GM21717 (cell line): Measurements from ENCODE around the gene ACTR6.
"Not testable (repeated sequence)": the region's sequence is repeated elsewhere in the genome, so short reads cannot be mapped to it uniquely, and the experiment has no call there.

Source experiments
- ATAC-seq: cut with Tn5 transposase; IDR thresholded peaks from one replicate; pipeline ENCODE4 v1.9.1; 2021; ENCODE audit warnings: mild to moderate bottlenecking, moderate library complexity; ENCODE audit not compliant: unreplicated experiment

The ACTR6 gene

GRCh38 chr12:100200463-100201181 lies at the start of gene ACTR6:
Gene ACTR6, plus strand, starts transcription at chr12:100200815. Its CDS starts 37 bp downstream, at chr12:100200852.
- ATAC-seq: peak; percentile 91

GRCh38 chr12:100151769-100152168 lies 48.8 kb upstream of the ACTR6 start:
- no peak for ATAC-seq

- ATAC-seq: no peak
Measured at GRCh38 chr12:100153131-100153530, 47.5 kb upstream of the ACTR6 start.

GRCh38 chr12:100154474-100155247 lies 46.0 kb upstream of the ACTR6 start:
- ATAC-seq: peak; percentile 51

GRCh38 chr12:100156731-100157426 lies 43.7 kb upstream of the ACTR6 start:
- no peak for ATAC-seq

GRCh38 chr12:100157427-100157821 lies 43.2 kb upstream of the ACTR6 start:
- ATAC-seq: no peak

GRCh38 chr12:100158535-100158934 lies 42.1 kb upstream of the ACTR6 start:
- ATAC-seq: peak; percentile 72

GRCh38 chr12:100159391-100160104 lies 41.1 kb upstream of the ACTR6 start:
- ATAC-seq: no peak

- ATAC-seq: peak; percentile 100
Measured at GRCh38 chr12:100163416-100164152, 37.0 kb upstream of the ACTR6 start.

GRCh38 chr12:100164153-100164704 lies 36.4 kb upstream of the ACTR6 start:
- peak; percentile 22 for ATAC-seq

- ATAC-seq: no peak
Measured at GRCh38 chr12:100165356-100165755, 35.3 kb upstream of the ACTR6 start.

- ATAC-seq: no peak
Measured at GRCh38 chr12:100166232-100166631, 34.4 kb upstream of the ACTR6 start.

- no peak for ATAC-seq
Measured at GRCh38 chr12:100168562-100168961, 32.1 kb upstream of the ACTR6 start.

GRCh38 chr12:100169345-100169744 lies 31.3 kb upstream of the ACTR6 start:
- no peak for ATAC-seq

- ATAC-seq: no peak
Measured at GRCh38 chr12:100170313-100170858, 30.2 kb upstream of the ACTR6 start.

GRCh38 chr12:100171248-100171647 lies 29.4 kb upstream of the ACTR6 start:
- no peak for ATAC-seq

- ATAC-seq: no peak
Measured at GRCh38 chr12:100173111-100173510, 27.5 kb upstream of the ACTR6 start.

GRCh38 chr12:100174495-100174894 lies 26.1 kb upstream of the ACTR6 start:
- ATAC-seq: no peak

GRCh38 chr12:100176493-100176892 lies 24.1 kb upstream of the ACTR6 start:
- ATAC-seq: not testable (repeated sequence)

- no peak for ATAC-seq
Measured at GRCh38 chr12:100179252-100179651, 21.4 kb upstream of the ACTR6 start.
